Measurements from ENCODE around the gene ARSA.
"Not testable (repeated sequence)": the region's sequence is repeated elsewhere in the genome, so short reads cannot be mapped to it uniquely, and the experiment has no call there.

ARSA gene

GRCh38 chr22:50627642-50628542, at the start of gene ARSA:
Gene ARSA, minus strand, starts transcription at chr22:50628152. Its CDS starts 373 bp downstream, at chr22:50627779.
- in situ Hi-C loops (cut with MboI; ENCODE audit: low sequenced_read_pairs), result no loop called here

- in situ Hi-C loops (cut with MboI; ENCODE audit: low sequenced_read_pairs), result no loop called here
These were observed 48.9 kb upstream of the ARSA start for GRCh38 chr22:50676661-50677492.

GRCh38 chr22:50676180-50676636, 48.3 kb upstream of the ARSA start:
- in situ Hi-C loops (cut with MboI; ENCODE audit: low sequenced_read_pairs), result no loop called here

GRCh38 chr22:50675553-50676179, 47.7 kb upstream of the ARSA start:
- in situ Hi-C loops (cut with MboI; ENCODE audit: low sequenced_read_pairs), result no loop called here

GRCh38 chr22:50674606-50675552, 46.9 kb upstream of the ARSA start:
- in situ Hi-C loops (cut with MboI; ENCODE audit: low sequenced_read_pairs), result no loop called here

- in situ Hi-C loops (cut with MboI; ENCODE audit: low sequenced_read_pairs), result no loop called here
These were observed 46.2 kb upstream of the ARSA start for GRCh38 chr22:50674130-50674500.

- in situ Hi-C loops (cut with MboI; ENCODE audit: low sequenced_read_pairs), result no loop called here
These were observed 45.5 kb upstream of the ARSA start for GRCh38 chr22:50673231-50674129.

- in situ Hi-C loops (cut with MboI; ENCODE audit: low sequenced_read_pairs), result no loop called here
These were observed 44.7 kb upstream of the ARSA start, which contains the start of gene SHANK3 for GRCh38 chr22:50672471-50673230. Gene SHANK3, plus strand, starts transcription at chr22:50672823.

- in situ Hi-C loops (cut with MboI; ENCODE audit: low sequenced_read_pairs), result no loop called here
These were observed 44.1 kb upstream of the ARSA start for GRCh38 chr22:50672041-50672440.

GRCh38 chr22:50671641-50672040, 43.7 kb upstream of the ARSA start:
- in situ Hi-C loops (cut with MboI; ENCODE audit: low sequenced_read_pairs), result no loop called here

- in situ Hi-C loops (cut with MboI; ENCODE audit: low sequenced_read_pairs), result no loop called here
These were observed 43.1 kb upstream of the ARSA start for GRCh38 chr22:50670914-50671538.

GRCh38 chr22:50670513-50670912, 42.6 kb upstream of the ARSA start:
- in situ Hi-C loops (cut with MboI; ENCODE audit: low sequenced_read_pairs), result no loop called here

GRCh38 chr22:50665738-50666137, 37.8 kb upstream of the ARSA start:
- in situ Hi-C loops (cut with MboI; ENCODE audit: low sequenced_read_pairs), result no loop called here

GRCh38 chr22:50665212-50665611, 37.3 kb upstream of the ARSA start:
- in situ Hi-C loops (cut with MboI; ENCODE audit: low sequenced_read_pairs), result no loop called here

- in situ Hi-C loops (cut with MboI; ENCODE audit: low sequenced_read_pairs), result no loop called here
These were observed 32.4 kb upstream of the ARSA start for GRCh38 chr22:50660306-50660705.

GRCh38 chr22:50659711-50660110, 31.8 kb upstream of the ARSA start:
- in situ Hi-C loops (cut with MboI; ENCODE audit: low sequenced_read_pairs), result not testable (repeated sequence)

GRCh38 chr22:50657925-50658324, 30.0 kb upstream of the ARSA start:
- in situ Hi-C loops (cut with MboI; ENCODE audit: low sequenced_read_pairs), result no loop called here

Measured in HL-60/S4 treated with phorbol 12-myristate 13-acetate at 8.2 ng/mL for 4 days and 3 days (cell line).